ENCODE data around the gene TMEM63B.

- TF ChIP-seq, protein P1, sequence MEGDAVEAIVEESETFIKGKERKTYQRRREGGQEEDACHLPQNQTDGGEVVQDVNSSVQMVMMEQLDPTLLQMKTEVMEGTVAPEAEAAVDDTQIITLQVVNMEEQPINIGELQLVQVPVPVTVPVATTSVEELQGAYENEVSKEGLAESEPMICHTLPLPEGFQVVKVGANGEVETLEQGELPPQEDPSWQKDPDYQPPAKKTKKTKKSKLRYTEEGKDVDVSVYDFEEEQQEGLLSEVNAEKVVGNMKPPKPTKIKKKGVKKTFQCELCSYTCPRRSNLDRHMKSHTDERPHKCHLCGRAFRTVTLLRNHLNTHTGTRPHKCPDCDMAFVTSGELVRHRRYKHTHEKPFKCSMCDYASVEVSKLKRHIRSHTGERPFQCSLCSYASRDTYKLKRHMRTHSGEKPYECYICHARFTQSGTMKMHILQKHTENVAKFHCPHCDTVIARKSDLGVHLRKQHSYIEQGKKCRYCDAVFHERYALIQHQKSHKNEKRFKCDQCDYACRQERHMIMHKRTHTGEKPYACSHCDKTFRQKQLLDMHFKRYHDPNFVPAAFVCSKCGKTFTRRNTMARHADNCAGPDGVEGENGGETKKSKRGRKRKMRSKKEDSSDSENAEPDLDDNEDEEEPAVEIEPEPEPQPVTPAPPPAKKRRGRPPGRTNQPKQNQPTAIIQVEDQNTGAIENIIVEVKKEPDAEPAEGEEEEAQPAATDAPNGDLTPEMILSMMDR (IDR thresholded peaks at IDR 0.05): no peak
- TF ChIP-seq POLR2A (IDR thresholded peaks at IDR 0.05) (no peak), POLR2AphosphoS5 (IDR thresholded peaks at IDR 0.05) (no peak)
Measured at GRCh38 chr6:44161997-44162338, 34.6 kb downstream of the TMEM63B start.
